DMS153 treated with DMSO at 0.1 percent for 48 hours (cell line): ENCODE measurements around the gene ZPLD1.

Experiments used
- DNase-seq: peaks from one replicate; lab custom pipeline; 2025; ENCODE audit not compliant: unreplicated experiment; lab: John Stamatoyannopoulos, UW

The ZPLD1 gene

DNA sequence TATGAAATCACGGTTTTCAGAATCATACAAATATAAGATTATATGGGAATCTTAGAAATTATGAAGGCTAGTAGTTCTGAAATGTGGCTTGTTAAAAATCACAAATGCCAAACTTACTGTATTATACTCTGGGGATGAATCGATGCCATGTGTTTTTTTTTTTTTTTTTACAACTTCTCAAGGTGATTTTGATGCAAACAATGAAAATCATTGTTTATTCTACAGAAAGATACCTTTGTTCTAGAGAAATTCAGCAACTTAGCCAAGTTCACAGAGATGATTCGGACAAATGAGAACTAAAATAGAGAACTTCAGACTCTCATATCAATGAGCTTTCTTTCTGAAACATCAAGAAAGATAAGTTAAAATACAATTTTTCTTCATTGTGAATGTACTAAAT lies 92.0 kb downstream of the ZPLD1 start:
- no peak for DNase-seq

DNA sequence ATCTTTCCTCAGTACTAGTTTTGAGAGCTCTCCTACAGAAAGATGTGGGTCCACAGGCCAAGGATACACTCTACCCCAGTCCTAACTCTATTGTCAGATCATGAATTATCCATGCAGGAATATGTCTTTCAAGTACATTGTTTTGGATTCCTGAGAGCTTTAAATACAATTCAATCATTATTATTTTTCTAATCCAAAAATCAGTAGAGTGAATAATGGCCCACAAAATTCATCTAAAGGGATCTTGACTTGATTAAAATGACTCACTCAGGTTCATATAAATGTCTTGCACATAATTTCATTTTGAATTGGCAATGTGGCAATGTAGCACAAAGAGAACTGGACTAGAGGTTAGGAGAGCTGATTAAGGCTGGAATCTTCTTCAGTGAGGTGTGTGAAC lies 93.9 kb downstream of the ZPLD1 start:
- no peak for DNase-seq
